Cardiac fibroblast (primary cell): ENCODE measurements around the gene JAKMIP3.

ENCODE experiments used
- DNase-seq, 2 donors: peaks; one replicate each; pipeline versions ENCODE4 v3.0.0 to v3.0.0-alpha.2; 2010; ENCODE audit warnings: low read depth in 2 of 2
- H3K4me3 ChIP-seq, 2 donors: replicated peaks in 1 of 2; 1 replicate in 1 of 2; 2 replicates in 1 of 2; pipeline ENCODE4 v1.5.1; 2011; ENCODE audit warnings: low read depth in 2 of 2, low read length in 2 of 2, mild to moderate bottlenecking in 2 of 2, moderate library complexity in 1 of 2
- TF ChIP-seq, protein P1 (sequence below): IDR thresholded peaks from one replicate; pipeline ENCODE4 v1.5.1; 2011; ENCODE audit warnings: low read depth, mild to moderate bottlenecking, low read length, inconsistent platforms

Gene JAKMIP3

DNA sequence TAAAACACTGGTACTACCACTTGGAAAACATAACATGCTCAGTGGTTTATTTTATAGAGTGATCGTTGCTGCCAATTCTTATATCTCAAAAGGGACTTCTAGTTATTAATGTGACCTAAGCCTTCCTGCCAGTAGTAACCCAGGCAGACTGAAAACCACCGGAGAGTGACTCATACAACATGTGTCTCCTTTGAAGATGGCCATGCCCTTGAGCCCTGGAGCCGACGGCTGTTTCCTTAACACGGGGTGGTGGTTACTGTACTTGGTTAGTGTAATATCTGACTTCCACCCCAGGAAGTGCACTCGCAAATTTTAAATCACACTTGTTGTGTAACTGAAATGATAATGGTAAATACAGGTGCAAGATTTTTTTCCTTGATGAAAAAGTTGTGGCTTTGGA is 30.5 kb downstream of the JAKMIP3 start:
- H3K4me3 ChIP-seq: no peak overlapping the region
- TF ChIP-seq, protein P1, sequence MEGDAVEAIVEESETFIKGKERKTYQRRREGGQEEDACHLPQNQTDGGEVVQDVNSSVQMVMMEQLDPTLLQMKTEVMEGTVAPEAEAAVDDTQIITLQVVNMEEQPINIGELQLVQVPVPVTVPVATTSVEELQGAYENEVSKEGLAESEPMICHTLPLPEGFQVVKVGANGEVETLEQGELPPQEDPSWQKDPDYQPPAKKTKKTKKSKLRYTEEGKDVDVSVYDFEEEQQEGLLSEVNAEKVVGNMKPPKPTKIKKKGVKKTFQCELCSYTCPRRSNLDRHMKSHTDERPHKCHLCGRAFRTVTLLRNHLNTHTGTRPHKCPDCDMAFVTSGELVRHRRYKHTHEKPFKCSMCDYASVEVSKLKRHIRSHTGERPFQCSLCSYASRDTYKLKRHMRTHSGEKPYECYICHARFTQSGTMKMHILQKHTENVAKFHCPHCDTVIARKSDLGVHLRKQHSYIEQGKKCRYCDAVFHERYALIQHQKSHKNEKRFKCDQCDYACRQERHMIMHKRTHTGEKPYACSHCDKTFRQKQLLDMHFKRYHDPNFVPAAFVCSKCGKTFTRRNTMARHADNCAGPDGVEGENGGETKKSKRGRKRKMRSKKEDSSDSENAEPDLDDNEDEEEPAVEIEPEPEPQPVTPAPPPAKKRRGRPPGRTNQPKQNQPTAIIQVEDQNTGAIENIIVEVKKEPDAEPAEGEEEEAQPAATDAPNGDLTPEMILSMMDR: no peak
- DNase-seq: peak in 1 of 2 donors; percentile 25

DNA sequence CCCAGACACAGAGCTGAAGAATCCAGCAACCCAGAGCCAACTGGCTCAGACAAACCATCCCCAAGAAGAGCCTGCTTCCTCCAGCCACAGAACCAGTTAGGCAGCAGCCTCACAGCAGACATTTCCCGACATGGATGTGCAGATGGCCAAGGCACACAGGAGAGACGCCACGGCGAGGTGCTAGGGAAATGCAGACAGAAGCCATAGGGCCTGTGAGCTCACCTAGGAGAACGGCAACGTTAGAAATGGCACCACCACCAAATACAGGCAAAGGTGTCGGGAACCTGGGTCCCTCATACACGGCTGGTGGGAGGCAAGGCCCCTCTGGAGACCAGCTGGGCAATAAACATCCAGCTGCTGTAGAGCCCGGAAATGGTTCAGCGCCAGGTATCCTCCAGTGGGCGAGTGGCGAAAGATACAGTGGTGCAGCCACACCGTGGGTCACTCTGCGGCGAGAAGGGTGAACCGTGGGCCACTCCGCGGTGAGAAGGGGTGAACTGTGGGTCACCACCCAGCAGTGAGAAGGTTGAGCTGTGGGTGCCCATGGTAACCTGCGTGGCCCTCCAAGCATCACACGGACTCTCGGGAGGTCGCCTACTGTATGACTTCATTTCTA is 31.2 kb downstream of the JAKMIP3 start:
- TF ChIP-seq, protein P1: no peak
- no peak overlapping the region for H3K4me3 ChIP-seq
- no peak for DNase-seq

DNA sequence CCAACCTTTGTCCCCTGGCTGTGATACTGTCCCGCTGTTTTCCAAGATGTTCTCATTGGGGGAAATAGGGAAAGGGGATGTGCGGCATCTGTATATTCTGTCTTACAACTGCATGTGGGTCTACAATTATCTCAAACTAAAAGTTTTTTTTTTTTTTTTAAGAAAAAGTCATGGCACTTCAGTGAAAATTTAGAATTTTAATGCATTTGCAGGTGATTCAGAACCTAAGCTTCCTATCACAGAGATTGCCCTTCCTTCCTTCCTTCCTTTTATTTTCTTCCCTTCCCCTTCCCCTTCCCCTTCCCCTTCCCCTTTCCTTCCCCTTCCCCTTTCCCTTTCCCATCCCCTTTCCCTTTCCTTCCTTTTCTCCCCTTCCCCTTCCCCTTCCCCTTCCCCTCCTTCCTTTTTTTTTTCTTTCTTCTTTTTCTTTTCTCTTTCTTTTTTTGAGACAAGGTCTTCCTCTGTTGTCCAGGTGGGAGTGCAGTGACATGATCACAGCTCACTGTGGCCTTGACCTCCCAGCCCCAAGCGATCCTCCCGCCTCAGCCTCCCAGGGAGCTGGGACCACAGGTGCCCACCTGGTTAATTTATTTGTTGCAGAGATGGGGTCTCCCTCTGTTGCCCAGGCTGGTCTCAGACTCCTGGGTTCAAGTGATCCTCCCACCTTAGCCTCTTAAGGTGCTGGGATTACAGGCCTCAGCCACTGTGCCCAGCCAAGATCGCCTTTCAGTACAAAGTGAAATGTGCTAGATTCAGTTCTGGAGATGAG is 32.0 kb downstream of the JAKMIP3 start:
- DNase-seq: no peak
- TF ChIP-seq, protein P1: no peak
- no peak overlapping the region for H3K4me3 ChIP-seq

DNA sequence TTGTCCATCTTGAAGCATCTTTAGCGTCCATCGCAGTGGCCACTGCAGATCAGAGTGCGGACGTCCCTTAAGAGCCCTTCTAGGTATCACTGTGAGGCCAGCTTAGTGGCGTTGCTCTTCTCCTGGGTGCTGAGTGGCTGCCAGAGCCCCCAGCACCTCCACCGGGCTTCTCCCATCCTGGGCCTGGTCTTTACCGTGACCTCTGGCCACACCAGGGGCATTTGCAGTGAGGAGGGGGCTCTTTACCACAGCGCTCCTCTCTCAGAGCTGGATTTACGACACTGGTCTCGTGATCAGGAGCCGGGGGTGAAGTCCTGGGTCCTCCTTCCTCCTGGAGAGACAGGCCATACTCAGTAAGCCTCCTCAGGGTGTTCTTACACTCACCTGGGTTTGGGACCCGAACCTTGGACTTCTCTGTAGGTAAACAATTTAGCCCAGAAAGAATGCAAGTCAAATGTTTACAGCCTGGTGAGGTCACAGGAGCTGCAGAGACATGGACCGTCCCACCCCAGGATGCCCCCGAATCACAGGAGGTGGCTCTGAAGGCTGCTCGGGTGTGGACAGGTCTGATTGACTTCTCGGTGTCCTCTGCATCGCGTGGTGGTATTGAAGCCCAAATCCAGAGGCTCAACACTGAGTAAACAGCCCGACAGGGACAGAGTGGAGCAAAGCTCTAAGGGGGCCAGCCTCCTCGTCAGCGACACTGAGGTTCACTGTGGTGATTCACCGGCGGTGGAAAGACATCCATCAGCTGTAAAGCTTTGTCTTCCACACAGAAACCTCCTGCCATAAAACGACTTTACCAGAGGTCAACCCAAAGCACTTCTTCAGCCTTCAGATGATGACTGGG is 33.0 kb downstream of the JAKMIP3 start:
- TF ChIP-seq, protein P1: no peak
- DNase-seq: no peak
- no peak overlapping the region for H3K4me3 ChIP-seq

DNA sequence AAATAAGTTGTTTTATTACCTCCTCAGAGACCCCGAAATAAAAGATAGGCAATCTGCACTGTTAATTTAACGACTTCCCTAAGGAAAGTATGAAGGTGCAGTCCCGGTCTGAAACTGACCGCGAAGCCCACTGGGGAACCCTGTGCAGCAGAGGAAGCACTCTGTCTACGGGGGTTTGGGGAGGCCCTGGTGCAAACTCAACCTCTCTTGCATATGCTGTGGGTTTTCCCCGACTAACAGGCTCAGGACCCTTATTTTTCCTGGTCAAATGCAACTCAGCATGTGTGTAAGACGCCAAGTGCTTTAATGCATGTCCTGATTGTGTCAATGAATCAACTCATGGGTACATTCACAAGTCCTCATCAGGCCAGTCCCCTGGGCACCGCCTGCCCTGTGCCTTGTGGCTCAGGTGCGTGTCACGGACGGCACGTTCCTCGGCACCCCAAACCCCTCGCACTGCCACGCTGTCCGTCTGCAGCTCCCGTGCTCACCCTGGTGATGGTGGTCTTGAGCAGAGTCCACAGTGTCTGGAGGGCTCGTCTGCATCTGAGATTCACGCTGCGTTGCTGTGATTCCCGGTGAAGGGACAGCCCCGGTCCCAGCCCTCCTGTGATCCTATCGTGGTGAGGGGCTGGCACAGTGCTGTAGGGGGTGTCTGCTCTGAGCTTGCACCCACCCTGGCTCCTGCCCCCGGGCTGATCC is 33.8 kb downstream of the JAKMIP3 start:
- DNase-seq: no peak
- TF ChIP-seq, protein P1: no peak
- H3K4me3 ChIP-seq: no peak overlapping the region

DNA sequence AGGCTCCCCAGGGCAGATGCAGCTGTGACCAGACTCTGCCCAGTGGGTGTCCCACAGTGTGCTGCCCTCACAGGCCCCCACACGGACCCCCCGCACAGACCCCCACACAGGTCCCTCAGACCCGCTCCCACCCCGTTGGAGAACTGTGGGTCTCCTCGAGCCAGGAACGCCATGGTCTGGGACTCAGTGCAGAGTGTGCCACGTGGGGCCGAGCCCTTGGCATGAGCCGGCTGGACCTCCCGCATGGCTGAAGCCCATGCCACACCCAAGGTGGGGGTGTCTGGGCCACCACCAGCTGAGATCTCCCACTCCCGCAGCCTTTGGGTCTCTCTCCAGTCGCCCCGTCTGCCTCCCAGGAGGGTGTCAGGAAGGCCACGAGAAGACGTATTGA is 34.3 kb downstream of the JAKMIP3 start:
- TF ChIP-seq, protein P1: no peak
- DNase-seq: no peak
- no peak overlapping the region for H3K4me3 ChIP-seq
